Globus pallidus (tissue), 1 donor: ENCODE measurements around the gene CCBE1.
A peak's percentile ranks its signal among the peaks of the same experiment; 100 is the strongest.

Experiments used
- DNase-seq: peaks from one replicate; pipeline ENCODE4 v3.0.0-alpha.2; 2015; ENCODE audit warnings: low spot score

CCBE1 gene

GRCh38 chr18:59454909-59455727, 242.1 kb downstream of the CCBE1 start:
- DNase-seq: no peak

- DNase-seq: no peak
These were observed 243.7 kb downstream of the CCBE1 start for GRCh38 chr18:59453468-59453961.

GRCh38 chr18:59451963-59452362, 245.3 kb downstream of the CCBE1 start:
- no peak for DNase-seq

GRCh38 chr18:59451073-59451472, 246.2 kb downstream of the CCBE1 start:
- DNase-seq: no peak

GRCh38 chr18:59448546-59448945, 248.7 kb downstream of the CCBE1 start:
- DNase-seq: no peak

- no peak for DNase-seq
These were observed 251.2 kb downstream of the CCBE1 start for GRCh38 chr18:59446012-59446411.

GRCh38 chr18:59437851-59438569, 259.2 kb downstream of the CCBE1 start:
- no peak for DNase-seq

- DNase-seq: no peak
These were observed 264.2 kb downstream of the CCBE1 start for GRCh38 chr18:59432803-59433597.

- DNase-seq: no peak
These were observed 266.1 kb downstream of the CCBE1 start for GRCh38 chr18:59431131-59431530.

GRCh38 chr18:59429608-59430007, 267.6 kb downstream of the CCBE1 start:
- DNase-seq: no peak

- no peak for DNase-seq
These were observed 269.2 kb downstream of the CCBE1 start for GRCh38 chr18:59428018-59428417.

- DNase-seq: no peak
These were observed 270.4 kb downstream of the CCBE1 start for GRCh38 chr18:59426855-59427254.

GRCh38 chr18:59423259-59423658, 274.0 kb downstream of the CCBE1 start:
- DNase-seq: no peak

- no peak for DNase-seq
These were observed 277.0 kb downstream of the CCBE1 start for GRCh38 chr18:59420244-59420643.

GRCh38 chr18:59419386-59419785, 277.8 kb downstream of the CCBE1 start:
- no peak for DNase-seq

GRCh38 chr18:59416818-59417217, 280.4 kb downstream of the CCBE1 start:
- no peak for DNase-seq

GRCh38 chr18:59414111-59414653, 283.0 kb downstream of the CCBE1 start:
- DNase-seq: no peak

- peak; percentile 42 for DNase-seq
These were observed 294.7 kb downstream of the CCBE1 start for GRCh38 chr18:59402432-59403090.

GRCh38 chr18:59400407-59400806, 296.8 kb downstream of the CCBE1 start:
- DNase-seq: no peak

- DNase-seq: no peak
These were observed 301.7 kb downstream of the CCBE1 start for GRCh38 chr18:59395226-59396175.
